Osteoblast (primary cell): ENCODE results near the gene ZC3H13. TPM values are rescaled to one million over a fixed set of nuclear protein-coding genes. Genes with fewer than 3 reads are reported as not detected.

Source experiments
- DNase-seq: peaks from one replicate; pipeline ENCODE4 v3.0.0; 2011; ENCODE audit warnings: low spot score, mixed read lengths; ENCODE audit not compliant: insufficient read length; ENCODE audit errors: missing footprints
- H2AFZ ChIP-seq: 2 replicates; pipeline ENCODE4 v1.6.0; 2011; ENCODE audit warnings: mild to moderate bottlenecking, low read length
- H3K27ac ChIP-seq: 2 replicates; pipeline ENCODE4 v1.5.1; 2011; ENCODE audit warnings: mild to moderate bottlenecking, low read depth, low read length, moderate library complexity
- H3K27me3 ChIP-seq: 2 replicates; pipeline ENCODE4 v1.6.0; 2012; ENCODE audit warnings: mild to moderate bottlenecking, control low read depth, inconsistent platforms, low read length, moderate library complexity; ENCODE audit not compliant: insufficient read depth
- H3K36me3 ChIP-seq: 2 replicates; pipeline ENCODE4 v1.5.1; 2011; ENCODE audit warnings: mild to moderate bottlenecking, low read length, control low read depth, moderate library complexity; ENCODE audit not compliant: insufficient read depth
- H3K4me1 ChIP-seq: 2 replicates; pipeline ENCODE4 v1.5.1; 2011; ENCODE audit warnings: mild to moderate bottlenecking, low read length, control low read depth, moderate library complexity; ENCODE audit not compliant: insufficient read depth
- H3K4me2 ChIP-seq: 2 replicates; pipeline ENCODE4 v1.6.0; 2011; ENCODE audit warnings: mild to moderate bottlenecking, low read length; ENCODE audit not compliant: insufficient read depth
- H3K4me3 ChIP-seq: fragments of 200-600 bp; sonication (generic); 3 replicates; pipeline ENCODE4 v1.5.1; 2012; ENCODE audit warnings: mild to moderate bottlenecking, low read length, inconsistent platforms; ENCODE audit not compliant: insufficient read depth
- H3K79me2 ChIP-seq: 2 replicates; pipeline ENCODE4 v1.6.0; 2012; ENCODE audit warnings: mild to moderate bottlenecking, low read length, control low read depth, inconsistent platforms; ENCODE audit not compliant: insufficient read depth
- H3K9me3 ChIP-seq: 2 replicates; pipeline ENCODE4 v1.5.1; 2011; ENCODE audit warnings: low read depth, low read length, control low read depth
- H4K20me1 ChIP-seq: 2 replicates; pipeline ENCODE4 v1.6.0; 2012; ENCODE audit warnings: mild to moderate bottlenecking, low read length, control low read depth; ENCODE audit not compliant: insufficient read depth
- CTCF ChIP-seq: IDR thresholded peaks from 2 replicates; pipeline ENCODE4 v1.5.1; 2011; ENCODE audit warnings: mild to moderate bottlenecking, low read depth, low read length, moderate library complexity; ENCODE audit errors: extremely low read depth
- total RNA-seq: library from RNA; depleted of rRNA; stranded (reverse); fragments of >200 nt; gene quantifications from 2 replicates; pipeline ENCODE4 v1.2.3, GENCODE V29; 2012

Gene ZC3H13
- total RNA-seq, 1 donor = 19.5 TPM

GRCh38 chr13:46015366-46015765 lies 37.2 kb downstream of the ZC3H13 start:
- H3K27ac ChIP-seq = no peak overlapping the region
- H3K27me3 ChIP-seq = no peaks in the 10 kb centered on the region
- no peak overlapping the region for H2AFZ ChIP-seq
- no peaks in the 10 kb centered on the region for H3K79me2 ChIP-seq
- DNase-seq = no peak
- no peaks in the 10 kb centered on the region for H4K20me1 ChIP-seq
- no peaks in the 10 kb centered on the region for H3K4me1 ChIP-seq
- no peak overlapping the region for H3K4me3 ChIP-seq
- H3K36me3 ChIP-seq = peaks cover 32% of the 10 kb centered on the region
- H3K9me3 ChIP-seq = no peaks in the 10 kb centered on the region
- H3K4me2 ChIP-seq = no peak overlapping the region
- no peak for TF ChIP-seq CTCF

DNA sequence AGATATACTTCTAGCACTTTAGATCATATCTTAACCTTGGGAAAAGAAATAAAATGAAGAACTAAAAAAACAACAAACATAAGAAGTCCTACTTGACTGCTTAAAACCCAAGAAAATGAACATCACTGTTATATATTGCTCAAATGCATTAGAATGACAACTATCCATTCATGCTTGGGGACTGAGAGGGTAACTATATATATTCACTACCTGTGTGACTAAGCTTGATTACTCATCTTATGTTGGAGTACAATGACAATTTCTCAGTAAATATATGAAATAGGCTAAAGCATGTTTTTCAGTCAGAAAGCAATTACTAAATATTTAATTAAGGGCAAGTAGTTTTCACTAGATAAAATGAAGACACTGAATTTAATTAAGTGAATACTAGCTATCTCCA lies 40.1 kb downstream of the ZC3H13 start:
- Histone ChIP-seq H3K9me3 (no peaks in the 10 kb centered on the region), H3K4me1 (no peaks in the 10 kb centered on the region), H4K20me1 (no peaks in the 10 kb centered on the region), H3K27ac (no peak overlapping the region), H3K27me3 (no peaks in the 10 kb centered on the region), H3K4me2 (no peak overlapping the region), H2AFZ (no peak overlapping the region), H3K79me2 (no peaks in the 10 kb centered on the region), H3K4me3 (no peak overlapping the region), H3K36me3 (peaks cover 36% of the 10 kb centered on the region)
- no peak for DNase-seq
- TF ChIP-seq CTCF = no peak

DNA sequence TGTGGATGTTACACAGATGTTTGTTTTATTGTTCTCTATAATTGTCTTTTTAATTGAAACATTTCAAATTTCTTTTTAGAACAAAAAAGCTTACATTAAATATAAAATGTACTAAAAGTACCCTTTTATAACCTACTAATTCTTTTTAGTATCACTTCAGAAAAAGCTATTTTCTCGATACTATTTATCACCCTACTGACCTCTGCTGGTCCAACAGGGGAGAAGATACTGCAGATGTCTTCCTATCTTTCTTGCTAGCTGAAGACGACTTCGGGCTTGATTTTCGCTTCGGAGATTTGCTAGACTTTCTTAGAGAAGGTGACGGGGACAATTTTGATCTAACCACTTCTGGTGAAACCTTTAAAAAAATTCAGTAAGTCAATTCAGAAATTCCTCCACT lies 42.4 kb downstream of the ZC3H13 start:
- TF ChIP-seq CTCF = peak; percentile 45
- H3K4me1 ChIP-seq = no peaks in the 10 kb centered on the region
- DNase-seq = no peak

DNA sequence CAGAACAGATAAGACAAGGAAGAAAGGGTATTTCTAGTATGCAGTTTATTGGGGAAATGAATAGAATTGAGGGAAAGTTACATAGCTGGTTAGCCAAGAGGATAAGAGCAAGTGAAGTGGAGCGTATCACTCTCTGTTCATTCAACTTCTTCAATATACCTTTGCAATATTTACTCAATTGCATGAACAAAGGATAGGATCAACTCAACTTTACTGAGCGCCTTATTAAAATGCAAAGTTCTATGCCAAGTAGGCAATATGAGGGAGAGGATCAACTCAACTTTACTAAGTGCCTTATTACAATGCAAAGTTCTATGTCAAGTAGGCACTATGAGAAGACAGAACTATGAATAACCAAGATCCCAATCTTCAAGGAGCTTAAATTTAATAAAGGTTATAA lies 43.9 kb downstream of the ZC3H13 start:
- no peak for TF ChIP-seq CTCF
- Histone ChIP-seq H3K9me3 (no peaks in the 10 kb centered on the region), H3K4me3 (no peak overlapping the region), H3K27ac (no peak overlapping the region), H3K4me2 (no peak overlapping the region), H2AFZ (no peak overlapping the region), H3K36me3 (peaks cover 36% of the 10 kb centered on the region), H3K4me1 (no peaks in the 10 kb centered on the region), H4K20me1 (no peaks in the 10 kb centered on the region), H3K79me2 (no peaks in the 10 kb centered on the region), H3K27me3 (no peaks in the 10 kb centered on the region)
- DNase-seq = no peak

More for the DNA sequence above, 42.4 kb downstream of the ZC3H13 start:
- Histone ChIP-seq H3K4me2 (no peak overlapping the region), H2AFZ (no peak overlapping the region), H3K27me3 (no peaks in the 10 kb centered on the region), H3K79me2 (no peaks in the 10 kb centered on the region), H3K4me3 (no peak overlapping the region), H3K9me3 (no peaks in the 10 kb centered on the region), H3K36me3 (peaks cover 36% of the 10 kb centered on the region), H4K20me1 (no peaks in the 10 kb centered on the region), H3K27ac (no peak overlapping the region)
